ENCODE results near the gene MBIP. TPM values are rescaled to one million over a fixed set of nuclear protein-coding genes. Genes with fewer than 3 reads are reported as not detected.

Gene MBIP
- total RNA-seq, 4 donors from 2014 or later = 13.4 to 46.5 (median 18.1) TPM

DNA sequence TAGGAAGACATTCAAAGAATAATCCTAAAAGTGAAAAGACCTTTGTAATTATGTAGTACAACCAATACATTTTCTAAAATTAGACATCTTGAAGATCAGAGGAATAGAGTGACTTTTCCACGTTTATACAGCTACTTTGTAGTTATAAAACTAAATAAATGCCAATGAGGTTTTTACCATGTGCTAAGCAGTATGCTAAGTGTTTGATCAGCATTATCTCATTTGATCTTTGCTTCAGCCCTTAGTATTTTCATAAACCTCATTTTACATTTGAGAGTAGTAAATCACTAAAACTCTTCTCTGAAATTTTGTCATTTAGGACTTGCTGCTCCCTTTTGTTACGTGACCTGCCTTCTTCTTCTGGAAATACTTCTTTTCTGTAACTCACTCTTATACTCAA lies 13.6 kb downstream of the MBIP start:
- TF ChIP-seq, protein P1, sequence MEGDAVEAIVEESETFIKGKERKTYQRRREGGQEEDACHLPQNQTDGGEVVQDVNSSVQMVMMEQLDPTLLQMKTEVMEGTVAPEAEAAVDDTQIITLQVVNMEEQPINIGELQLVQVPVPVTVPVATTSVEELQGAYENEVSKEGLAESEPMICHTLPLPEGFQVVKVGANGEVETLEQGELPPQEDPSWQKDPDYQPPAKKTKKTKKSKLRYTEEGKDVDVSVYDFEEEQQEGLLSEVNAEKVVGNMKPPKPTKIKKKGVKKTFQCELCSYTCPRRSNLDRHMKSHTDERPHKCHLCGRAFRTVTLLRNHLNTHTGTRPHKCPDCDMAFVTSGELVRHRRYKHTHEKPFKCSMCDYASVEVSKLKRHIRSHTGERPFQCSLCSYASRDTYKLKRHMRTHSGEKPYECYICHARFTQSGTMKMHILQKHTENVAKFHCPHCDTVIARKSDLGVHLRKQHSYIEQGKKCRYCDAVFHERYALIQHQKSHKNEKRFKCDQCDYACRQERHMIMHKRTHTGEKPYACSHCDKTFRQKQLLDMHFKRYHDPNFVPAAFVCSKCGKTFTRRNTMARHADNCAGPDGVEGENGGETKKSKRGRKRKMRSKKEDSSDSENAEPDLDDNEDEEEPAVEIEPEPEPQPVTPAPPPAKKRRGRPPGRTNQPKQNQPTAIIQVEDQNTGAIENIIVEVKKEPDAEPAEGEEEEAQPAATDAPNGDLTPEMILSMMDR (IDR thresholded peaks at IDR 0.05; ENCODE audit: low read depth) = no peak

DNA sequence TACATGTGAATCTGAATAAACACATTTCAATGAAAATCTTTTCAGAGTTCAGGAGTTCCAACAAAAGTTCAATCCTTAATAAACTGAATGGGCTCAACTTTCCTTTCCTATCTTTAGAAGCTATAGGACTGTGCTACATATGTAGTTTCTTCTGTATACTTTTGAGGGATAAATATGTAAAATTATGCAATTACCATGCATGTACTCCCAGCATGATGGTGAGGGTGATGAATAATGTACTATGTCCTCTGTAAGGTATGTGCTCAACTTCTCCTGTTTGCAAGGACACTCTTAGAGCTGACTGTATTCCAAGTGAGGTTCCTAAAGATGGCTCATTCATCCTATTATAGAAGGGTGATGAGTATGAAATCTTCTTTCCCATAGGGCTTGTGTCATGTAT lies 15.5 kb downstream of the MBIP start:
- TF ChIP-seq, protein P1 (IDR thresholded peaks at IDR 0.05; ENCODE audit: low read depth) = no peak

DNA sequence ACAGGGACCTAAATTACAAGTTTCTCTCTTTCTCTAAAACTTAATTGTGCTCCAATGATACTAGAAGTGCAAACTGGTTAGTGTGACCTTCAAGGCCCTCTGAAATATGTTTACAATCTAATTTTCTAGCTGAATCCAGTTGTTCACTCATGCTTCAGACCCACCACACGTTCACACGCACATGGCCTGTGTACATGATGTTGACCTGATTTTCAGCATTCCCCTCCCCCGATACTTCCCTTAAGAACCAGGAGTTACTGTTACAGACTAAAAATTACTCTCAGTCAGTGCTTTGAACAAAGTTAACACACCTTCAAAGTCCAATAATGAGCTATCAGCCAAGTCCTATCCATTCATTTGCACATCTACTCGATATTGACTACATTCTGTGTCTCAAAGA lies 16.5 kb downstream of the MBIP start:
- TF ChIP-seq, protein P1 (IDR thresholded peaks at IDR 0.05; ENCODE audit: low read depth) = no peak

DNA sequence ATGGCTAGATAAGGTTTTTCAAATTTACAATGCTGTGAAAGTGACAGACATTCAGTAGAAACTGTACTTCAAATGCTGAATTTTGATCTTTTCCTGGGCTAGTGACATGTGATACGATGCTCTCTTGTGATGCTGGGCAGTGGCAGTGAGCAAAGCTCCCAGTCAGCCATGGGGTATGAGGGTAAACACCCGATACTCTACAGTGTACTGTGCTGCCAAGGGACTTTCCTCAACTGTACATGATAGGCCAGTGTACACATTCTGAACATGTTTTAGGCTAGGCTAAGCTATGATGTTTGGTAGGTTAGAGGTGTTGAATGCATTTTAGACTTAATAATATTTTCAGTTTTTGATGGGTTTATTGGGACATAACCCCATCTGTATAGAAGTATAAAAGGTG lies 17.6 kb downstream of the MBIP start:
- TF ChIP-seq, protein P1 (IDR thresholded peaks at IDR 0.05; ENCODE audit: low read depth) = no peak

DNA sequence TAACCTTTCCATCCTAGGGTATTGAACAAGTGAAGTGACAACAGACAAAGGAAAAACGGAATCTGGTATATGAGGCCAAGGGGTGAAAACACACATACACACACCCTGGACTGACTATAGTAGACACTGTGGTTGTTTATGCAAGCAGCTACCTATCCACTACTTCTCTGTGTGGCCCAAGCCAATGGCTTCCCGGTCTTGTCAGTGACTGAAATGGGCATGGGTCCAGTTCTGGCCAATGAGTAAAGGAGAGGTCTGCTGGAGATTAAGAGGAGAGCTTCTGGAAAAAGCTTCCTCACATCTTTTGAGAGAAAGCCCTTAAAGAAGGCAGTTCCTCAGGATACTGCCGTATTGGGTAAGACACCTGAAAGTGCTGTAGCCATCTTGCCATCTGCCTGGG lies 19.3 kb downstream of the MBIP start:
- TF ChIP-seq, protein P1 (IDR thresholded peaks at IDR 0.05; ENCODE audit: low read depth) = no peak

DNA sequence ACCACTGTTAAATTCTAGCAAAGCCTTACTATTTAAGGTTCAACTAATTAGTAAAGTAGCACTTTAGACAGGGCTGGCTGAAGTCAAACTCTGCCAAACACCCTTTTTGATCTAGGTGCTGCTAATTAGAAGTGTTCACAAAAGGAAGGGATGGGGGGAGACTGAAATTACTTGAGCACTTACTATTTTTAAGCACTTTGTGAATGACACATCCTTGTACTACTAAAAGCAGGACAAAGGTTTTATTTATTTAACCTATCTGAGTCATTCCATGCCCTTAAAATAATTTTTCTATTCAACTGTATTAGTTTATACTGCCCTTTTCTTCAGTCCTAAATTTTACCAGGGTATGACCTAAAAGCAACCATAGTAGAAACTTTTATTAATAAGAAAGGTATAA lies 20.1 kb downstream of the MBIP start:
- TF ChIP-seq, protein P1 (IDR thresholded peaks at IDR 0.05; ENCODE audit: low read depth) = no peak

DNA sequence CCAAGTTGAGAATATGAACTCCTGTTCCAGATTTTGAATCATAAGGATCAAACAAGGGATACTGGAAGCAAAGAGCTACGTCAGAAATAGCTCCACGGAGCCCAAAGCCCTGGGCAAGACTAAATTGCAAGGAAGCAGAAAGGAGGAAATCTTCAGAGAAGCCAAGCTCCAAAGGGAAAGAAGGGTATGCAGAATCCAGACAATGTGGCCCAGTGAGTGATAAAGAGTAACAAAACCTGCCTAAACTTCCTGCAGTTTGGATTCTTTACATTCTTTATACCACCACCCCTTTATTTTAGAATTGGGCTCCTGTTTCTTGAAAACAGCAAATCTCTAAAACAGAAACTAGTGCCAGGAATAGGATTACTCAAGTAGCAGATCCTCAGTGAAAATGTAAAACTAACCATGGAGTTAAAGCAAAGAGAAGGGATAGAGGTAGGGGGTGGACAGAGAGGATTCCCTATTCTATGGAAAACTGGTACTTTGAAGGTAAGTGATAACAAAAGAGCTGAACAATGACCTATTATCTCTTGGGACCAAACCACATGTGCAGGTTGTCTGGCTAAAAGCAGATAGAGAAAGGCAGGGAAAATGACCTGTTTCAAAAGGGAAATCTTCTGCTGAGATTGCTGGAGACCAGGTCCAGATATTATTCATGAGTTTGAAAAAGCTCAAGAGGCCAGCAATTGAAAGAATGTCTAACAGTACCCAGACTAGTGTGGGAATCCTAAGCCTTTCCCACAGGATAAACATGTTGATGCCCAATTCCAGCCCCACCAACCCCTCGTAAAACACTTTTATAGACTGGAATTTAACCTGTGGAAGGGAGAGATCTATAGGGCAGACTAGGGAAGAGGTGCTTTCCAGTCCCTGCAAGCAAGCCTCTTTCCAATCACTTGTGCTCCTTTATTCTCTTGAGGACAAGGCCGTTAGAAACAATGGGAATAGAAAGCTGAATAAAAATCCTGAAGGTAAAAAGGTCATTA lies 24.5 kb downstream of the MBIP start:
- TF ChIP-seq, protein P1 (IDR thresholded peaks at IDR 0.05; ENCODE audit: low read depth) = no peak
